Uterus (tissue), 2 donors: ENCODE results near the gene ADCY3.

Experiments
- POLR2A ChIP-seq, 2 donors: fragments of 450-650 bp; IDR thresholded peaks; one replicate each; pipeline ENCODE4 v1.6.1; 2016; ENCODE audit warnings: antibody characterized with exemption in 2 of 2, mild to moderate bottlenecking in 1 of 2, moderate library complexity in 1 of 2
- TF ChIP-seq, protein P1 (sequence below), 4 experiments: fragments of 200-600 bp in 2 of 4; fragments of 450-650 bp in 2 of 4; sonication (generic) in 2 of 4; IDR thresholded peaks; one replicate each; pipeline ENCODE4 v1.5.1; 2016 to 2019; ENCODE audit warnings: antibody characterized with exemption in 4 of 4, mild to moderate bottlenecking in 2 of 4, moderate library complexity in 1 of 4

DNA sequence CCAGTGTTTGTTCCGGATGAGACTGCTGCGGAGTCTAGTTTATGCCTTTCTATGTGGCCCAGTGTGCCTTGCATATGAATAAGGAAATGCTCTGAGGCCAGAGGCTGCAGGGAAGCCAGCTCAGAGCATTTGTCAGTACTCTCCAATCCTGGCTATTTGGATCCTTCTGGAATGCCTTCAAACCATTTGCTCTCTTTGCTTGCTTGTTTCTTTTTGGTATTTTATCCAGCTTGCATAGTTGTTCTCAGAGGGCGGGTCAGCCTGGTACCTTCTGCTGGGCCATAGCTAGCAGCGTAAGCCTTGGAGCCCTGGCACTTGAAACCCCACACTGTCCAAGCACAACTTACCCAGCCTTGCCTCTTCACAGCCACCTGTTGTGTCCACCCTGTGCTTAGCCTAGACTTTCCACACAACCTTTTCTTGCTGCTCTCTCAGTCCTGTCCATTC, 106.3 kb downstream of the ADCY3 start:
- TF ChIP-seq POLR2A (IDR thresholded peaks at IDR 0.05): no peak
- TF ChIP-seq, protein P1, sequence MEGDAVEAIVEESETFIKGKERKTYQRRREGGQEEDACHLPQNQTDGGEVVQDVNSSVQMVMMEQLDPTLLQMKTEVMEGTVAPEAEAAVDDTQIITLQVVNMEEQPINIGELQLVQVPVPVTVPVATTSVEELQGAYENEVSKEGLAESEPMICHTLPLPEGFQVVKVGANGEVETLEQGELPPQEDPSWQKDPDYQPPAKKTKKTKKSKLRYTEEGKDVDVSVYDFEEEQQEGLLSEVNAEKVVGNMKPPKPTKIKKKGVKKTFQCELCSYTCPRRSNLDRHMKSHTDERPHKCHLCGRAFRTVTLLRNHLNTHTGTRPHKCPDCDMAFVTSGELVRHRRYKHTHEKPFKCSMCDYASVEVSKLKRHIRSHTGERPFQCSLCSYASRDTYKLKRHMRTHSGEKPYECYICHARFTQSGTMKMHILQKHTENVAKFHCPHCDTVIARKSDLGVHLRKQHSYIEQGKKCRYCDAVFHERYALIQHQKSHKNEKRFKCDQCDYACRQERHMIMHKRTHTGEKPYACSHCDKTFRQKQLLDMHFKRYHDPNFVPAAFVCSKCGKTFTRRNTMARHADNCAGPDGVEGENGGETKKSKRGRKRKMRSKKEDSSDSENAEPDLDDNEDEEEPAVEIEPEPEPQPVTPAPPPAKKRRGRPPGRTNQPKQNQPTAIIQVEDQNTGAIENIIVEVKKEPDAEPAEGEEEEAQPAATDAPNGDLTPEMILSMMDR (IDR thresholded peaks at IDR 0.05): no peak
